ENCODE measurements around the gene RNF212.

The RNF212 gene

DNA sequence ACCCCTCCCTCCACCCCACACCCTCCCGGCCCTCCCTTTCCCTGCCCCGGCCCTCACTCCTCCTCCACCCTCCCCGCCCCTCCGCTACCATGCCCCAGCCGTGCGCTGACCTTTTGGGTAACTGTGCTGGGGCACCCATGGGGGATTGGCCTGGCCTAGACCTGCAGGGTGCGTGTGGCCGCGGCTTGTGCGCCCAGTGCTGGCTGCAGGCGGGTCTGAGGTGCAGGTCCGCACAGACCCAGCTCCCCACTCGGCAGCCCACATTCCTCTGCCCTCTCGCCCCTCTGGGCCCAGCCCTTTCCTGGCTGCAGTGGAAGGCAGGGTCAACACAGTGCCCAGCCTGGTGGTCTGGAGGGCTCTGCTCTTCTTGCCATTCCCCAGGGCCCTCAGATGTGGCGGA is 77.3 kb downstream of the RNF212 start:
- DNase-seq (ENCODE audit: low read depth): no peak

DNA sequence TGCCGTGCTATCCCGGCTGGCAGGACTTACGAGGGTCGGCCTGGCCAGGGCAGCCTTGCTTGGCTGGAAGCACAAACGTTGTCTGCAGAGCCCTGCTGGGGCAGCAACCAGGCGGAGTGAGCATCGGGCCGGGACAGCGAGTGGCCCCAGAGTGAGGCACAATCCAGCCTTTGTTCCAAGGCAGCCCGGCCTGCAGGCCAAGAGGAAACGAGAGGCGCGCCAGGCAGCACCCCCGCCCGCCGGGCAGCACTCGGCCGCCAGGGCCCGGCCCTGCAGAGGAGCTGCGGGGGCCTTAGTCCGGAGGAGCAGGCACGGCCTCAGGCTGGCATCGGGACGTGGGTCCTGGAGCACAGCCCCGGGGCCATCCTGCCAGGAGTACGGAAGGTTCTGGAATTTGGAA is 77.9 kb downstream of the RNF212 start:
- DNase-seq (ENCODE audit: low read depth): no peak

DNA sequence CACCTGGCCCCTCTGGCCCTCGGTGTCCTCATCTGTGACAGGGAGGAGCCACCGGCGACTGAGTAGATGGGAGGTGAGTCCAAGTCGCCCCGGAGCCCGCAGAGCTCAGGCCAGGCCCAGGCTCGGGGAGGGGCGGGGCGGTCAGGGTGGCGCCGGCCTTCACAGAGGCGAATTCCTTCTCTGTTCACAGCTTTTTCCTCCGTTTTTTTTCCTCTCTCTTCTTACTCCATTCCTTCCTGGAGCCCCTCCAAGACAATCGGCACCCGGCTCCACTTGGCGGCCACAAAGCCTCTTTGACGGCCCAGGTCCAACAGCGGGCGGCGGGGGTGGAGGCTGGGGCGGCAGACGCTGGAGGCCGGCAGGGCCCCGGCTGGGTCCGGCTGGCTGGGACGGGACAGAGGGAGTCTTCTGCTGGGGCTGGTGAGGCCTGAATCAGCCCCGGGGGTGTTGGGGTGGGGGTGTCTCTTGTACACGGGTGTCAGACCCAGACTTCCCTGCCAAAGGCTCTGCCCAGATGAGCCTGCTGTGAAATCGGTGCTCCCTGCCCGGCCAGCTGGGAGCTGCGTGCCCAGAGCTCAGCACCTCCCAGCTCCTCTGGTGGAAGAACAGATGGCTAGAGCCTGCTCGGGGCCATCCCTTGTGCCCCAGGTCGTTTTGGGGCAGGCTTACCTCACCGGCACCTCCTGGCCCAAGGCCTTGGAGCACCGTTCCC is 79.4 kb downstream of the RNF212 start:
- DNase-seq (ENCODE audit: low read depth): peak; percentile 35

DNA sequence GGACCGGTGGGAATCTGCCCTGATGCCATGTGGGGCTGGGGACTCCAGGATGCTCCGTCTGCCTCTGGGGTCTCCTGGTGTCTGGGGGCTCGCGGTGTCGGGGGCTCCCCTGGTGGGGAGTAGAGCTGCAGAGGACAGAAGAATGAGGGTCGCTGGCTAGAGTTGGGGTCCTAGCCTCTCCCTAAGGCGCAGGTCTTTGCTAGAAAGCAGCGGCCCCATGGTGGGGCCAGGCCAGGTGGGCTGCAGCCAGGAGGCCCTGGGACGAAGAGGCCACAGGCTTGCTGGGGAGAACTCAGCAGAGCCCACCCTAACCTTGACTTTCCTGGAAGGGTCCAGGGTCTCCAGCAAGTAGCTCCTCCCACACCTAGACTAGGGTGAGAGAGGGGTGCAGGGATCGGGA is 80.5 kb downstream of the RNF212 start:
- no peak for DNase-seq (ENCODE audit: low read depth)

DNA sequence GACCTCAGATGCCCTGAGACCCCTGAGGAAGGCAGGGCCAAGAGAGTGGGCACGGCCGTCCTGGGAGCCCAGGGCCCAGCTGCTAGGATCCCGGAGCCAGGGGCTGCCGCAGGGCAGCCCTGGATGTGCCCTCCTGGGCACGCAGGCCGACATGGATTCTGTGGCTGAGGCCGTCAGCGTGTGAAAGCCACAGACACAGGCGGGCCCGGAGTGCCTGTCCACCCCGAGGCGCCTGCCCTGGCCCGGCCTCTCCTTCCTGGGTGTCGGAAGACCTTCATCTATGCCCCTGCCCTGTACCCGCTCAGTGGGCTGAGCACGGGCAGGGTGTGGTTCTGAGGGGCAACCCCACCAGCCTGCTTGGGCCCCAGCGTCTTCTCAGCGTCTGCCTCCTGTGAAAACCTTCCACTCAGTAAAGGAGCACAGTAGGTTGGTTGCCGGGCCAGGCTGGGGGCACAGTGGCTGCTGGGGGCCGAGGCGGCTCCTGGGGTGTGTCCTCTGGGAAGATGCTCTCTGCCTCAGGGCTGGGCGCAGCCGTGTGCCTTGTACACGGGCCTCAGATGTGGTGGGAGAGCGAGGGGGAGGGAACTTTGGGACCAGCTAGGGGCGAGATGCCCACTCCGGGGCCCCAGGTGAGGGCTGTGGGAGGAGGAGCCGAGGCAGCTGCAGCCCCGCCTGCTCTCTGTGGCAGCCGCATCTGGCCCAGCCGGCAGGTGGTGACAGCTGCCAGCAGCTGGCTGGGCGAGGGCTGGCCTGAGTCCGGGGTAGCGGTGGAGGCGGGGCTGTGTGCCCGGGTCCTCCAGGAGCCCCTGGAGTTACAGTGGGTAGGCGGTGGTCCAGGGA is 81.2 kb downstream of the RNF212 start:
- DNase-seq (ENCODE audit: low read depth): no peak

DNA sequence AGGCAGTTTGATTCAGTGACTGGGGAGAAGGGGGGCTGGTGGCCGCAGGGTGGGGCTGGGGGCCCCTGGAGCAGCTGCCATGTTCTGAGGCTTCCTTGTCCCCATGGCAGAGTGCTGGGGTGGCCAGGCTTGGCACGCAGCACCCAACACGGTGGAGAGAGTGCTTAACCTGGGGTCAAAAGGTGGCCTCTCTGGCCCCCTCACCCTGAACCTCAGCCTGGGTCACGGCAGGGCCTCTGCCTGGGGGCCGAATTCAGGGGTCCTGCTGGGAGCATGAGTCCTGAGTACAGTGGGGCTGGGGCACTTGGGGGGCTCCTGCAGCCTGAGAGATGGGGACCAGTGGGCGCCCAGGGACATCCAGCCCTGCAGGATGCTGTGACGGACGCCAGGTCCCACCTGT is 82.0 kb downstream of the RNF212 start:
- DNase-seq (ENCODE audit: low read depth): no peak

DNA sequence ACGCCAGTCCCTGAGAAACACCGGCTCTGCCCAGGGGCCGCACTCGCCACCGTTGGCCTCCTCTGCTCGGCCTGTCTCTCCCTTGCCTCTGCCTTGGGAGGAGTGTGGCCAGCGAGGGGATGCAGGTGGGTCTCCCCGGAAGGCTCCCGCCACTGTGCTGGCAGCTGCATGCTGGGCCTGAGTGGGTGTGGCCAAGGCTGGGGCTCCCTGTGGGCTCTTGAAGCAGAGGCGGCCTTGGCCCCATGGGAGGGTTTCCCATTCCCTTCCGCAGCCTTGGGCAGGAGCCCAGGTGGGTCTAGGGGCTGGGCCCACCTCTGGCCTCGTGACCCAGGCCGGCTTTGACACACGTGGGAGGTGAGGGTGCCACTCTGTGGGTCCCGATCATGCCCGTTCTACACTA is 82.8 kb downstream of the RNF212 start:
- no peak for DNase-seq (ENCODE audit: low read depth)

DNA sequence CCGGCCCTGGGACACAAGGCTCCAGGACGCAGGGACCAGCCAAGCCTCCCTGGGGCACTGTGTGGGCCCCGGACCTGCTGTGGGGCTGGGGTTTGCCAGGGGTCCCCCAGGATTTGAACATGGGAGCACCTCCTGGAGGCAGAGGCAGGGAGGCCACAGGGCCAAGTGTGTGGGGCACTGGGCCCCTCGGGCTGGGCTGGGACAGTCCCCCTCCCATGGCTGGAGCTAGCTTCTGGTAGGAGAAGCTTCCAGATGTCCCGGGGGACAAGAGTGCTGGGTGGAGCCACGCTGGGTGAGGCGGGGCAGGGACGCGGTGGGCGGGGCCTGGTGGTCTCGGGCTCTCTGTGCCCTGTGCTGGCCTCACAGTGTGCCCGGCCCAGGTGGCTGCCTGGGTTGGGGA is 83.3 kb downstream of the RNF212 start:
- DNase-seq (ENCODE audit: low read depth): no peak

DNA sequence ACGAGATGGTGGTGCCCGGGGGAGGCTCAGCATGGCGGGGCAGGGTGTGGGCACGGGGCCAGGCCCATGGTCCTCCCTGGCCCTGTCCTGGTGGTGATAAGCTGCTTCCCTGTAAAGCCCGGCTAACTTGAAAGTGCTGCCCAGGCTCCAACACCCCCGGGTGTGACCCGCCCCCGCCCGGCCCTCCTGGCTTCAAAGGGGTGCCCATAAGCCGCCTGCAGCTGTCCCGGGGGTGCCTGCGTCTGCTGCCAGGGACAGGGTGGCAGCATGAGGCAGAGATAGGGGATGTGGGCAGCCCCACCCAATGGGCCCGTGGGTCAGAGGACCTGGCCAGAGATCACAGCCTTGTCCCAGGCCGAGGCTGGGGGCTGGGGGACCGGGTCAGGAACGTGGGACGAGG is 83.8 kb downstream of the RNF212 start:
- no peak for DNase-seq (ENCODE audit: low read depth)

DNA sequence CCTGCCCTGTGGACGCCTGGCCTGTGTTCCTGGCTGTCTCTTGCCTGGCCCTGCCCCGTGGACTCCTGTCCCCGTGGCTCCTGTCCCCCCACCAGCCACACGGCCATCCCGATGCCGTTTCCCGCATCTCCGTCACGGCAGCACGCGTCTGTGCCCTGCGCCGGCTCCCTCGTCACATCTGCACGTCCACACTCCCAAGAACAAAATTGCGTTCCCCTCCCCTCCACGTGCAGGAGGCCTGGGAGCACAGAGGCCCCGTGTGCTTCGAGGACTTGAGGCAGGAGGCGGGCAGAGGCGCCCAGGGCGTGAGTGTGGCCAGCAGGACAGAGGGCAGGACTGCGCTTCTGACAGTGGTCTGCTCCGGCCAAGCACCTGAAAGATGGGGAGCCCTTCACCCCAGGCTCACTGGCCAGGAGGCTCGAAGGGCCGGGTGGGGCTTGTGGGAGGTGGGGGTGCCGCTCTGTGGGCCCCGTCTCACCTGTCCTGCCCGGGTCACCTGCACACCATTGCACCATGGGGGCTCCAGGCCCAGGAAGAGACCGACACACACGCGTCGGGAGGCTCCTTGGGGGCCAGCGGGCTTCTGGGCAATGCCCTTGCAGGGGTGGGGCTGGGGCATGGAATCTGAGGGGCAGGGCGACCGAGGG is 84.7 kb downstream of the RNF212 start:
- DNase-seq (ENCODE audit: low read depth): no peak

DNA sequence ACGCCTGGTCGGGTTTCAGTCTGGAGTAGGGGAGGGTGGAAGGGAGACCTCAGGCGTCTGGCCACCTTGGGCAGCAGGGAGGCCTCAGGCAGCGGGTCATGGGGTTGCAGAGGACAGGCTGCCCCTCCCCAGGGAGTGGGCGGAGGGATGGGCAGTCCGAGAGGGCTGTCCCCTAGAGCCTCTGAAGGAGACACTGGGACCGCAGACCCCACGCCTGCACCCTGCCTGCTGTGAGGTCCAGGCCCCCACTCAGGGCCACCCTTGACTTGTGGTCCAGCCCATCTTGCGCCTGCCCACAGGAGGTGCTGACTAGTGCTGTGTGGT is 85.5 kb downstream of the RNF212 start:
- no peak for DNase-seq (ENCODE audit: low read depth)

DNA sequence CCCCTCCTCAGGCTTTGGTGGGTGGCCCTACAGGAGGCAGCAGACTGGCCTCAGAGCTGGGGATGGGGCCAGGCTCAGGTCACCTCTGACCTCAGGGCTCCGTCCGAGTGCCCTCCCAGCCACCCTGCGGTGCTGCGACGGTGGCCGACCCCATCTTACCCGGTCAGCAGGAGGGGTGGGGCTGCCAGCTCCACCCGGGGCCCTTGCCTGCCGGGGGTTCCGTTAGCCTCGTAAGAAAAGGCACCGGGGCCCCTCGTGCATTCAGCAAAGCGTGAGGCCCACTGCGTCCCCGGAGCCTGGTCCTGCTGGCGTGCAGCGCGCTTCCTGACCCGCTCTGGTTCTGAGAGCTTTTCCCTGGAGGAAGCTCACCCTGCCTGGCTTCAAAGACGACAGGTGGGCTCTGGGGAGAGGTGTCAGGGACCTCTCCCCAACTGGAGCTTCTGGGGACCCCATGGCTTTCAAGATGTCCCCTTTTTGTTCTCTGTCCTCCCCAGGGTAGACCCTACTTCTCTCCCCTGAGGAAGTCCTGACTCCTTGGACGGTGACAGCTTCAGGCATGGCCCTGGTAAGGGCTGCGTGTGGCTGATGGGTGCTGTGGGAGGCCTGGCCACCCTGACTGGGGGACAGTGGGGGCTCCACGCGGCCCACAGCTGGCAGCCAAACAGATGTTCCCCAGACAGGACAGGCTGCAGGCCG is 86.0 kb downstream of the RNF212 start:
- no peak for DNase-seq (ENCODE audit: low read depth)

DNA sequence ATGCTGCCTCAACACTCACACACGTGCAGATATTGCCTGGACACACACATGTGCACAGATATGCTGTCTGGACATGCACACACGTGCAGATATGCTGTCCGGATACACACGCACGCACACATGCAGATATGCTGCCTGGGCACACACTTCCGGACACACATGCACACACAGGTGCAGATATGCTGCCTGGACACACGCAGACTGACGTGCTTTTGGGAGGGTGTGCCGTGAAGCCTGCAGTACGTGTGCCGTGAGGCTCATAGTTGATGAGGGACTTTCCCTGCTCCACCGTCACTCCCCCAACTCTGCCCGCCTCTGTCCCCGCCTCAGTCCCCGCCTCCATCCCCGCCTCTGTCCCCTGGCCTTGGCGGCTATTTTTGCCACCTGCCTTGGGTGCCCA is 87.2 kb downstream of the RNF212 start:
- DNase-seq (ENCODE audit: low read depth): no peak

DNA sequence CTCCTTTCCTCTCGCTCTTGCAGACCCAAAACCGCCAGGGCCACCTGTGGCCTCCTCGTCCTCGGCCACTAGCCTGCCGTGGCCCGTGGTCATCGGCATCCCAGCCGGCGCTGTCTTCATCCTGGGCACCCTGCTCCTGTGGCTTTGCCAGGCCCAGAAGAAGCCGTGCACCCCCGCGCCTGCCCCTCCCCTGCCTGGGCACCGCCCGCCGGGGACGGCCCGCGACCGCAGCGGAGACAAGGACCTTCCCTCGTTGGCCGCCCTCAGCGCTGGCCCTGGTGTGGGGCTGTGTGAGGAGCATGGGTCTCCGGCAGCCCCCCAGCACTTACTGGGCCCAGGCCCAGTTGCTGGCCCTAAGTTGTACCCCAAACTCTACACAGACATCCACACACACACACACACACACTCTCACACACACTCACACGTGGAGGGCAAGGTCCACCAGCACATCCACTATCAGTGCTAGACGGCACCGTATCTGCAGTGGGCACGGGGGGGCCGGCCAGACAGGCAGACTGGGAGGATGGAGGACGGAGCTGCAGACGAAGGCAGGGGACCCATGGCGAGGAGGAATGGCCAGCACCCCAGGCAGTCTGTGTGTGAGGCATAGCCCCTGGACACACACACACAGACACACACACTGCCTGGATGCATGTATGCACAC is 88.3 kb downstream of the RNF212 start:
- no peak for DNase-seq (ENCODE audit: low read depth)

DNA sequence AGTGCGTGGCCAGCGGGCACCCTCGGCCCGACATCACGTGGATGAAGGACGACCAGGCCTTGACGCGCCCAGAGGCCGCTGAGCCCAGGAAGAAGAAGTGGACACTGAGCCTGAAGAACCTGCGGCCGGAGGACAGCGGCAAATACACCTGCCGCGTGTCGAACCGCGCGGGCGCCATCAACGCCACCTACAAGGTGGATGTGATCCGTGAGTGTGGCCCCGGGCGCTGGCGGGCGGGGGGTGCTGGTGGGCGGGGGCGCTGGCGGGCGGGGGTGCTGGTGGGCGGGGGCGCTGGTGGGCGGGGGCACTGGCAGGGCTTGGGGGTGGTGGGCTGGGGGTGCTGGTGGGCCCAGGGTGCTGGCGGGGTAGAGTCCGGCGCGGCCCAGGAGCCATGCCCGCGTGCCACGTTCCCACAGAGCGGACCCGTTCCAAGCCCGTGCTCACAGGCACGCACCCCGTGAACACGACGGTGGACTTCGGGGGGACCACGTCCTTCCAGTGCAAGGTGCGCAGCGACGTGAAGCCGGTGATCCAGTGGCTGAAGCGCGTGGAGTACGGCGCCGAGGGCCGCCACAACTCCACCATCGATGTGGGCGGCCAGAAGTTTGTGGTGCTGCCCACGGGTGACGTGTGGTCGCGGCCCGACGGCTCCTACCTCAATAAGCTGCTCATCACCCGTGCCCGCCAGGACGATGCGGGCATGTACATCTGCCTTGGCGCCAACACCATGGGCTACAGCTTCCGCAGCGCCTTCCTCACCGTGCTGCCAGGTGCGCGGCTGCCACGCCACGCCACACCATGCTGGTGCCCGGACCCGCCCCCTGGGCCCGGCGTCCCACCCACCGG is 89.2 kb downstream of the RNF212 start:
- DNase-seq (ENCODE audit: low read depth): no peak

DNA sequence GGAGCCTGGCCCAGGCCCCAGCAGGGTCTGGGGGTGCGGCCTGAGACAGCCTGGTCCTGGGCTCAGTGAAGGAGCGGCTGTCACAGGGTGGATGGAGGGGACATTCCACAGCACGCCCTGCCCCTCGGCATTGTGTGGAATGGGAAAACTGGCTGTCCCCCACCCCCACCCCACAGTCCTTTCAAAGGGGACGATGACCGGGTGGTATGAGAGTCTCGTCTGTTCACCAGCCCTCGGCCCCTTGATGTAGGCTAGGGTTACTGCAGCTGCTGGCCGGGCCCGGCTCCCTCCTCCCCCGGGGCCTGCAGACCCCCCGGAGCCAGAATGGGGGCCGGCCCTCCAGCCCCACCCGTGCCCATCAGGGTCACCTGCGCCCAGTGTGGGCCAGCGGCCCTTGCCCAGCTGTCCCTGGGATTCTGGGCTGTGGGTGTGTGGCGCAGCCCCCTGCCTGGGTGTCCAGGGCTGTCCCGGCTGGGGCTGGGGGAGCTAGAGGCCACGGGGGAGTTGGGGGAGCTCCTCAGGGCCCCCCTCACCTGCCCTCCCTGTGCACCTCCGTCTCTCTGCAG is 90.2 kb downstream of the RNF212 start:
- DNase-seq (ENCODE audit: low read depth): no peak

DNA sequence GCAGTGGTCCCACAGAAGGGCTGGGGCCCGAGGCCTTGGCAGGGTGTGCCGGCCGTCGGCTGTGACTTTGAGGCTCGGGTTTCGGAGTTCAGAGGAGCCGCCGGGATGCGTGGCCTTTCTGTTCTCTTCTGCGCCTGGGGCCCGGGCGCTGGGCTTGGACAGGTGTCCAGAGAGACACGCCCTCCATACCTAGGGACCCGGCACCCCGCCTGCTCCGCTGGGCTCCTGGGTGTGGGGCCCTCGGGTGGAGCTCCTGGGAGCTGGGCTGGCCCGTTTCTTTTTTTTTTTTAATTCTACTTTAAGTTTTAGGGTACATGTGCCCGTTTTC is 90.7 kb downstream of the RNF212 start:
- no peak for DNase-seq (ENCODE audit: low read depth)

DNA sequence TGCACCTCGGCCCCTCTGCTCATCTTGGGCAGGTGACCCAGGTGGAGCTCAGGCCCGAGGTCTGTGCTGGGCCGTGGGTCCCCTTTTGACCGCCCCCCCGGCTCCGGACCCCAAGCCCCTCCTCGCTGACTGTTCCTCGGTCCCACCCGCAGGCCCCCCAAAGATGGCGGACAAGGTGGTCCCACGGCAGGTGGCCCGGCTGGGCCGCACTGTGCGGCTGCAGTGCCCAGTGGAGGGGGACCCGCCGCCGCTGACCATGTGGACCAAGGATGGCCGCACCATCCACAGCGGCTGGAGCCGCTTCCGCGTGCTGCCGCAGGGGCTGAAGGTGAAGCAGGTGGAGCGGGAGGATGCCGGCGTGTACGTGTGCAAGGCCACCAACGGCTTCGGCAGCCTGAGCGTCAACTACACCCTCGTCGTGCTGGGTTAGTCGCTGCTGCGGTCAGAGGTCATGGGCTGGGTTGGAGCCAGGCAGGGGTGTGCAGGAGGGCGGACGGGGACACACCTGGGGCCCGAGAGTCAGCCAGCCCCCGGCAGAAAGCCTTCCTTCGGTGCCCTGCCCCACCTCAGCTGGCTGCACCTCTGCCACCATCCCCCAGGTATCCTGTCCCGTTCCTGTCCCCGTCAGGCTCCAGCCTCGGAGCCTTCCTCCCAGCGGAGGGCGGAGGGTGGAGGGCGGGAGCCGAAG is 91.2 kb downstream of the RNF212 start:
- DNase-seq (ENCODE audit: low read depth): no peak
